Fibroblast of pulmonary artery (primary cell): ENCODE results near the gene LIFR.

Source experiments
- DNase-seq: peaks from one replicate; pipeline ENCODE4 v3.0.0-alpha.2; 2010; ENCODE audit warnings: low read depth
- H3K4me3 ChIP-seq: replicated peaks from 2 replicates; pipeline ENCODE4 v1.5.1; 2011; ENCODE audit warnings: low read depth, mild to moderate bottlenecking, control low read depth, low read length, moderate library complexity
- TF ChIP-seq, protein P1 (sequence below): IDR thresholded peaks from 2 replicates; pipeline ENCODE4 v1.5.1; 2011; ENCODE audit warnings: mild to moderate bottlenecking, control low read depth, low read length, inconsistent platforms; ENCODE audit errors: missing control alignments

LIFR gene

DNA sequence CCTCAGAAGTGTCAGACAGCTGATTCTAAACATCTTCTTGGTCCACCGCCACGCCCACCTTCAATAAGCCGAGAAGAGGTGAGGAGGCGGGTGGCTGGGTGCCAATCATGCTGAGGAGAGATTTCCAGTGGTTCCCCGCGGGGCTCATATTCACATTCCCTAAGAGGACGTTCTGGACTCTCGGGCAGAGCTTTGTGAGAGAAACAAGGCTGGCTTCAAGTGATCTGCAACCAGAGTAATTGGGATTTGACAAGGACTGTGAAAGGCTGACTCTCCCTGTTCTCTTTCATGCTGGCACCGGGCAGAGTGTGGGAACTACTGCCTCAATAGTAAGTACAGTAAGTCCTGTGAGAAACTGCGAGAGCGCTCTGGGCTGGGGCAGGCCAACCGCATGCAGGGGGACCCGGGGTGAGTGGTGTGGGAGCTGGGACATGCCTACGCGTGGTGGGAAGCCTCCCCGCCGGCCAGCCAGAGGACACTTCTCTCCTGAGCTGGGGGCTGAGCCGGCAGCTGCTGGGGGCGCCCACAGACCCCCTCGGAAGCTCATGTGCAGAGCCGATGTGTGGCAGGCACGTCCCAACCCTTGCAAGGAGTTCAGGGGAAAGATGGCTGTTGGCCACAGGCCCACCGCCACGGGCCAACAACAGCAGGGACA, 110.9 kb downstream of the LIFR start:
- TF ChIP-seq, protein P1, sequence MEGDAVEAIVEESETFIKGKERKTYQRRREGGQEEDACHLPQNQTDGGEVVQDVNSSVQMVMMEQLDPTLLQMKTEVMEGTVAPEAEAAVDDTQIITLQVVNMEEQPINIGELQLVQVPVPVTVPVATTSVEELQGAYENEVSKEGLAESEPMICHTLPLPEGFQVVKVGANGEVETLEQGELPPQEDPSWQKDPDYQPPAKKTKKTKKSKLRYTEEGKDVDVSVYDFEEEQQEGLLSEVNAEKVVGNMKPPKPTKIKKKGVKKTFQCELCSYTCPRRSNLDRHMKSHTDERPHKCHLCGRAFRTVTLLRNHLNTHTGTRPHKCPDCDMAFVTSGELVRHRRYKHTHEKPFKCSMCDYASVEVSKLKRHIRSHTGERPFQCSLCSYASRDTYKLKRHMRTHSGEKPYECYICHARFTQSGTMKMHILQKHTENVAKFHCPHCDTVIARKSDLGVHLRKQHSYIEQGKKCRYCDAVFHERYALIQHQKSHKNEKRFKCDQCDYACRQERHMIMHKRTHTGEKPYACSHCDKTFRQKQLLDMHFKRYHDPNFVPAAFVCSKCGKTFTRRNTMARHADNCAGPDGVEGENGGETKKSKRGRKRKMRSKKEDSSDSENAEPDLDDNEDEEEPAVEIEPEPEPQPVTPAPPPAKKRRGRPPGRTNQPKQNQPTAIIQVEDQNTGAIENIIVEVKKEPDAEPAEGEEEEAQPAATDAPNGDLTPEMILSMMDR = no peak
- H3K4me3 ChIP-seq = peak overlapping the region; percentile 54
- DNase-seq = peak; percentile 34

DNA sequence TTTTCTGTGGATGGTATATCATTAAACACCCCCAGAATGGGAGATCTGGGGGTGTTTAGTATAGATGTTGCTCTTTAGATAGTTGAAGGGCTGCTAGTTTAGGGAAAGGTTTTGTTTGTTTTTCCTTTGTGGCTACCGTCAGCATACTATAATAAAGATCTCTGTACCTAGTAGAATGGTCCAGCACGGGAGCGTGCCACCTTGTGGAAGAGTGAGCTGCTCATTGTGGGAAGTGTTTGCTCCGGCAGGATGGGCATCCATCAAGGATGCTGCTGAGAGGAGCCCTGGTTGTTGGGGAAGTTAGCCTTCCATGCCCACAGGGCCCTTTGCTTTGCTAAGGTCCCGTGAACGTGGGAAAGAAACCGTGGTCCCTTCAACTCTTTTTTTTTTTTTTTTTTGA, 113.1 kb downstream of the LIFR start:
- TF ChIP-seq, protein P1 = no peak
- no peak for DNase-seq
- H3K4me3 ChIP-seq = no peak overlapping the region

DNA sequence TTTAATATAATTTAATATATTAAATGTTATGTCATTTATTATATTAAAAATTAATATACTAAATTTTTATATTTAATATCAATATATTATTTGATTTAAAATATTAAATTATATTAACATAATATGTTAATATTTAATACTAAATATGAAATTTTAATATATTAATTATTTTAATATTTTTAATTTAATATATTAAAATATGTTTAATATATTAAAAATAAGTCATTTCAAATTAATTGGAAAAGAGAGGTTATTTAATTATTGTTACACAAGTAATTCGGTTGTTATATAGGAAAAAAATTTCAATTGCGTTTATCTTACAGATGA, 114.2 kb downstream of the LIFR start:
- TF ChIP-seq, protein P1 = no peak
- no peak for DNase-seq
- no peak overlapping the region for H3K4me3 ChIP-seq

DNA sequence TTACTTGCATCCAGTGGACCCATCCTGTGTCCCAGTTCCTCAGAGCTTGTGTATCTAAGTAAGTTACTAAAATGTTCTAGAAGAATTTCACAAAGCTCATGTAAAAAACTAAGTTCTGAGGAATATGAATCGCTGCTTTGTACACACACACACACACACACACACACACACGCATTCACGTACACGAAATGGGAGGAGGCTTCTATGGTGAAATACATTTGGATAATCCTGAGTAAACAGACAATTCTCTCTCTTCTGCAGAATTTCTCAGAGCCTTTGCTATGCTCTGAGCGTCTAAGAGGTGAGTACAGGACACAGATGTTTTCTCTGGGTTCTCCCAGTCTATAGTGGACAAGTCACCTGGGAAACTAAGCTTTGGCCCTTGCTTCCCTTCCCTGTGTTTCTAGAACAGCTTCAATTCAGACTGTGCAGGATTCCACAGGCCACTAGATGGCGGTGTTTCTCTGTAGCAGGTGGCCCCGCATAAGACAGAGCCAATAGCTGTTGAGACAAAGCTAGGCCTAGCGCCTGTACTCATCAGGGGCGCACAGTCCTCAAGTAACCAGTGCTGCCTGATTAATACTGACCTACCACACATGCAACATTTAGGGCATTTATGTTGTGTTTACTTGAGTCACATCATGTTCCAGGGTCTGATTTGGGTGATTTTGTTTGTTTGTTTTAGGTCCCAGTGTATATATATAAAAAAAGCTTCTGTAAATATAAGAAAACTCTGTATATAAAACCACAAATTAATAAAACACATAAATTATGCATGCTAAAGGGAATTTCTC, 114.8 kb downstream of the LIFR start:
- TF ChIP-seq, protein P1 = peak; percentile 100
- peak; percentile 94 for DNase-seq
- H3K4me3 ChIP-seq = no peak overlapping the region

DNA sequence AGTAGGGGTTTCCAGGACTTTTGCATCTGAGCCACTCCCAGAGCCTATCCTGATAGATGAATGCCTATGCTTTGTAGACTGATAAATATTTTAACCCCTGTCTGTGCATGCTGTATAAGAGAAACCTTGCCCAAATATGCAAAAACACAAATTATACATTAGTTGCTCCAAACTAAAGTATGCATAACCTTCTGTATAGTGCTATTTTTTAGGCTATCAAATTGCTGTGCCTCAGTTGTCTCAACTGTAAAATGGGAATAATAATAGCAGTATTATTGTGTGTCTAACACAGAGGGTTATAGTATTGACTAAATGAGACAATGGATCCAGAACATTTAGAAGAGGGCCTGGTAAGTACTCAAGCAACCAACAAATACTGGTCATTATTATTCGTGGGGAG, 117.7 kb downstream of the LIFR start:
- TF ChIP-seq, protein P1 = no peak
- no peak for DNase-seq
- no peak overlapping the region for H3K4me3 ChIP-seq

DNA sequence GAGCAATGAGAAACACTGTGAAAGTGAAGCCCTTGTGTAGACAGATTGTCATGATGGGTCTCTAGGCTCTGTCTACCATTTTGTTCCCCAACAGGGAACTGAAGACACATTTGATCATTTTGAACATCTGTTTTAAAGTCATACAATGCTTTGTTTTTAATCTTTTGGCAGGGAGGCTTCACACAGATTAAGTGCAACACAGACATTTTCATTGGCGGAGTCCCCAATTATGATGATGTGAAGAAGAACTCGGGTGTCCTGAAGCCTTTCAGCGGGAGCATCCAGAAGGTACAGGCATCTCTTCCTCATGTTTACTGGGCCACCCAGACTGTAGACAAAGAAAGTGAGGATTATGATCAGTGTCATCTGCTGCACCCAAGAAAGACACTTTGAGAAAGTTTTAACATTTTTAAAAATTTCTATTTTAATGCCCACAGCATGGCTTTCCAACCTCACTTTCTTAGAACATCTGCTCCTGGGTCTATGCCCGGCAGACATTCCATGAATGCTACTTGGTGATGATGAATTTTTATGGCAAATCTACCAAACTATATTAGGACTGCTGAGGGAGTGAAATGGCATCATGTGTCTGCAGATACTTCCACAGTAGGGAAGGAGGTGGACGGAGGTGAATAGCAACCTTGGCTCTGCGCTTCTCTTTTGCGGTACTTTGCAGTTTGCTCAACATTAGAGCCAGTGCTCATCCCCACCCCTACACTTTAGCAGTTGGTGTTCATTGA, 121.3 kb downstream of the LIFR start:
- DNase-seq = peak; percentile 30
- TF ChIP-seq, protein P1 = no peak
- no peak overlapping the region for H3K4me3 ChIP-seq
